K562 (cell line): ENCODE data around the gene APEX2. TPM values are rescaled to one million over a fixed set of nuclear protein-coding genes. Genes with fewer than 3 reads are reported as not detected.

Experiments
- ARID2 ChIP-seq: fragments of 450-650 bp; IDR thresholded peaks from 2 replicates; pipeline ENCODE4 v1.6.1; 2017; ENCODE audit warnings: antibody characterized with exemption, mild to moderate bottlenecking
- NCOA1 ChIP-seq: fragments of 450-650 bp; IDR thresholded peaks from 2 replicates; pipeline ENCODE4 v1.6.1; 2016; ENCODE audit warnings: low read depth
- NCOA4 ChIP-seq: fragments of 450-650 bp; IDR thresholded peaks from 2 replicates; pipeline ENCODE4 v1.6.1; 2018; ENCODE audit warnings: mild to moderate bottlenecking; ENCODE audit not compliant: partially characterized antibody
- RNF2 ChIP-seq: sonication (generic); IDR thresholded peaks from 2 replicates; pipeline ENCODE4 v1.6.1; 2016
- SIX5 ChIP-seq, 2 experiments: IDR thresholded peaks; 2 replicates each; pipeline ENCODE4 v1.6.1; 2011; ENCODE audit warnings: low read length in 2 of 2, borderline replicate concordance in 1 of 2, low read depth in 1 of 2, mild to moderate bottlenecking in 1 of 2, moderate library complexity in 1 of 2; ENCODE audit not compliant: insufficient read depth in 1 of 2
- SOX6 ChIP-seq: fragments of 450-650 bp; IDR thresholded peaks from 2 replicates; pipeline ENCODE4 v1.6.1; 2014; ENCODE audit warnings: mild to moderate bottlenecking
- SRSF3 ChIP-seq: fragments of 200-400 bp; formaldehyde crosslinking; IDR thresholded peaks from 2 replicates; pipeline ENCODE4 v1.6.1; 2016; ENCODE audit warnings: mild to moderate bottlenecking, low read length, moderate library complexity; ENCODE audit not compliant: insufficient read depth
- SUPT5H ChIP-seq: fragments of 450-650 bp; IDR thresholded peaks from 2 replicates; pipeline ENCODE4 v1.6.1; 2016
- ZBED1 ChIP-seq: IDR thresholded peaks from 2 replicates; pipeline ENCODE4 v1.6.1; 2014
- ZNF239 ChIP-seq: fragments of 250-450 bp; sonication (Bioruptor Pico); IDR thresholded peaks from 2 replicates; pipeline ENCODE4 v1.4.0; 2020; ENCODE audit warnings: mild to moderate bottlenecking
- ZNF444 ChIP-seq: fragments of 250-450 bp; sonication (Bioruptor Pico); IDR thresholded peaks from 2 replicates; pipeline ENCODE4 v1.4.0; 2020; ENCODE audit warnings: mild to moderate bottlenecking, moderate library complexity
- ZNF668 ChIP-seq: fragments of 250-450 bp; sonication (Bioruptor Pico); IDR thresholded peaks from 2 replicates; pipeline ENCODE4 v1.8.0; 2022; ENCODE audit warnings: mild to moderate bottlenecking, inconsistent platforms
- polyA plus RNA-seq, 8 experiments: library from polyadenylated mRNA; depleted of rRNA in 4 of 8; stranded (reverse) in 5 of 8; unstranded in 3 of 8; fragments of >200 nt; fragmentation: Nextera tagmentation in 2 of 8; fragmentation: Illumina TruSeq in 1 of 8; extraction: Ambion mirVana in 2 of 8; extraction: Trizol in 1 of 8; gene quantifications; 2 replicates each; pipeline versions ENCODE4 v1.2.1 to v1.2.3, GENCODE V29; 2011 to 2014; ENCODE audit warnings: inconsistent platforms in 1 of 8, missing spikeins in 1 of 8
- total RNA-seq, 7 experiments: library from RNA; depleted of rRNA in 6 of 7; stranded (reverse); fragments of >200 nt in 6 of 7; fragmentation: Illumina TruSeq in 2 of 7; extraction: Trizol in 2 of 7; gene quantifications; 2 replicates each; pipeline versions ENCODE4 v1.2.1 to v1.2.3, GENCODE V29; 2011 to 2021; ENCODE audit warnings: low replicate concordance in 1 of 7
- TF ChIP-seq, protein P1 (sequence below): sonication (generic); formaldehyde crosslinking; IDR thresholded peaks from 2 replicates; pipeline ENCODE4 v1.8.0; 2022; ENCODE audit warnings: mild to moderate bottlenecking, missing genetic modification reagents, borderline replicate concordance
- TF ChIP-seq, protein P2 (sequence below): fragments of 250-450 bp; sonication (Bioruptor Pico); IDR thresholded peaks from 2 replicates; pipeline ENCODE4 v1.4.0; 2020; ENCODE audit warnings: mild to moderate bottlenecking, moderate library complexity
- TF ChIP-seq, protein P3 (sequence below): fragments of 450-650 bp; IDR thresholded peaks from 2 replicates; pipeline ENCODE4 v1.6.1; 2016; ENCODE audit warnings: mild to moderate bottlenecking
- TF ChIP-seq, protein P4 (sequence below): fragments of 450-650 bp; IDR thresholded peaks from 2 replicates; pipeline ENCODE4 v1.7.1; 2018; ENCODE audit warnings: mild to moderate bottlenecking, low read depth; ENCODE audit not compliant: partially characterized antibody
- TF ChIP-seq, protein P5 (sequence below): fragments of 250-450 bp; sonication (Bioruptor Pico); IDR thresholded peaks from 2 replicates; pipeline ENCODE4 v1.5.0; 2021

APEX2 gene
- total and polyA plus RNA-seq, 9 of the 15 experiments (the other 6 are each of a cell fraction or from before 2014, with no cell fraction given): 9.4 to 34.2 (median 25.9) TPM

DNA sequence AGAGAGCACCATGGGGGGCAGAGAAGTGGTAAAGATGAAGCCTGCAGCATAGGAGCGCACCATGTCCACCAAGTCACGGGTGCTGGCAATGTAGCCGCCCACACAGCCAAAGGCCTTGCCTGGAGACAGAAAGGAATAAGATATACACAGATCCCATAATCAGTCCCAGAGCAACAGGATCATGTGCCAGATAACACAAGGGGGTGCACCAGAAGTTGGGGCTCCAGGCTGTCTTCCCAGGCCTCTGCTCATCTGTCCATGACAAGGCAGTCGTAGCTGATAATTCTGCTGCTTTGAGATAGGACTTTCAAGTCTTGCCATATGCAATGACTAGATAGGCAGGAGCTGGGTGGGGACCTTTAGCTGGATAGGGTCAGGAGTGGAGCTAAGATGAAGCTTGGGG, 14.7 kb downstream of the APEX2 start (continued):
- TF ChIP-seq NCOA4: no peak
- TF ChIP-seq ZNF668 (CRISPR knock-in tag): no peak
- TF ChIP-seq, protein P1, sequence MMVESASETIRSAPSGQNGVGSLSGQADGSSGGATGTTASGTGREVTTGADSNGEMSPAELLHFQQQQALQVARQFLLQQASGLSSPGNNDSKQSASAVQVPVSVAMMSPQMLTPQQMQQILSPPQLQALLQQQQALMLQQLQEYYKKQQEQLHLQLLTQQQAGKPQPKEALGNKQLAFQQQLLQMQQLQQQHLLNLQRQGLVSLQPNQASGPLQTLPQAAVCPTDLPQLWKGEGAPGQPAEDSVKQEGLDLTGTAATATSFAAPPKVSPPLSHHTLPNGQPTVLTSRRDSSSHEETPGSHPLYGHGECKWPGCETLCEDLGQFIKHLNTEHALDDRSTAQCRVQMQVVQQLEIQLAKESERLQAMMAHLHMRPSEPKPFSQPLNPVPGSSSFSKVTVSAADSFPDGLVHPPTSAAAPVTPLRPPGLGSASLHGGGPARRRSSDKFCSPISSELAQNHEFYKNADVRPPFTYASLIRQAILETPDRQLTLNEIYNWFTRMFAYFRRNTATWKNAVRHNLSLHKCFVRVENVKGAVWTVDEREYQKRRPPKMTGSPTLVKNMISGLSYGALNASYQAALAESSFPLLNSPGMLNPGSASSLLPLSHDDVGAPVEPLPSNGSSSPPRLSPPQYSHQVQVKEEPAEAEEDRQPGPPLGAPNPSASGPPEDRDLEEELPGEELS (CRISPR knock-in tag): no peak
- no peak for TF ChIP-seq ZNF239 (CRISPR knock-in tag)
- TF ChIP-seq, protein P2, sequence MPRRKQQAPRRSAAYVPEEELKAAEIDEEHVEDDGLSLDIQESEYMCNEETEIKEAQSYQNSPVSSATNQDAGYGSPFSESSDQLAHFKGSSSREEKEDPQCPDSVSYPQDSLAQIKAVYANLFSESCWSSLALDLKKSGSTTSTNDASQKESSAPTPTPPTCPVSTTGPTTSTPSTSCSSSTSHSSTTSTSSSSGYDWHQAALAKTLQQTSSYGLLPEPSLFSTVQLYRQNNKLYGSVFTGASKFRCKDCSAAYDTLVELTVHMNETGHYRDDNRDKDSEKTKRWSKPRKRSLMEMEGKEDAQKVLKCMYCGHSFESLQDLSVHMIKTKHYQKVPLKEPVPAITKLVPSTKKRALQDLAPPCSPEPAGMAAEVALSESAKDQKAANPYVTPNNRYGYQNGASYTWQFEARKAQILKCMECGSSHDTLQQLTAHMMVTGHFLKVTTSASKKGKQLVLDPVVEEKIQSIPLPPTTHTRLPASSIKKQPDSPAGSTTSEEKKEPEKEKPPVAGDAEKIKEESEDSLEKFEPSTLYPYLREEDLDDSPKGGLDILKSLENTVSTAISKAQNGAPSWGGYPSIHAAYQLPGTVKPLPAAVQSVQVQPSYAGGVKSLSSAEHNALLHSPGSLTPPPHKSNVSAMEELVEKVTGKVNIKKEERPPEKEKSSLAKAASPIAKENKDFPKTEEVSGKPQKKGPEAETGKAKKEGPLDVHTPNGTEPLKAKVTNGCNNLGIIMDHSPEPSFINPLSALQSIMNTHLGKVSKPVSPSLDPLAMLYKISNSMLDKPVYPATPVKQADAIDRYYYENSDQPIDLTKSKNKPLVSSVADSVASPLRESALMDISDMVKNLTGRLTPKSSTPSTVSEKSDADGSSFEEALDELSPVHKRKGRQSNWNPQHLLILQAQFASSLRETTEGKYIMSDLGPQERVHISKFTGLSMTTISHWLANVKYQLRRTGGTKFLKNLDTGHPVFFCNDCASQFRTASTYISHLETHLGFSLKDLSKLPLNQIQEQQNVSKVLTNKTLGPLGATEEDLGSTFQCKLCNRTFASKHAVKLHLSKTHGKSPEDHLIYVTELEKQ (CRISPR knock-in tag): no peak
- TF ChIP-seq ARID2: no peak
- TF ChIP-seq, protein P3, sequence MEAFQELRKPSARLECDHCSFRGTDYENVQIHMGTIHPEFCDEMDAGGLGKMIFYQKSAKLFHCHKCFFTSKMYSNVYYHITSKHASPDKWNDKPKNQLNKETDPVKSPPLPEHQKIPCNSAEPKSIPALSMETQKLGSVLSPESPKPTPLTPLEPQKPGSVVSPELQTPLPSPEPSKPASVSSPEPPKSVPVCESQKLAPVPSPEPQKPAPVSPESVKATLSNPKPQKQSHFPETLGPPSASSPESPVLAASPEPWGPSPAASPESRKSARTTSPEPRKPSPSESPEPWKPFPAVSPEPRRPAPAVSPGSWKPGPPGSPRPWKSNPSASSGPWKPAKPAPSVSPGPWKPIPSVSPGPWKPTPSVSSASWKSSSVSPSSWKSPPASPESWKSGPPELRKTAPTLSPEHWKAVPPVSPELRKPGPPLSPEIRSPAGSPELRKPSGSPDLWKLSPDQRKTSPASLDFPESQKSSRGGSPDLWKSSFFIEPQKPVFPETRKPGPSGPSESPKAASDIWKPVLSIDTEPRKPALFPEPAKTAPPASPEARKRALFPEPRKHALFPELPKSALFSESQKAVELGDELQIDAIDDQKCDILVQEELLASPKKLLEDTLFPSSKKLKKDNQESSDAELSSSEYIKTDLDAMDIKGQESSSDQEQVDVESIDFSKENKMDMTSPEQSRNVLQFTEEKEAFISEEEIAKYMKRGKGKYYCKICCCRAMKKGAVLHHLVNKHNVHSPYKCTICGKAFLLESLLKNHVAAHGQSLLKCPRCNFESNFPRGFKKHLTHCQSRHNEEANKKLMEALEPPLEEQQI: peak; percentile 74; the same call in 1 of the 2 replicates
- TF ChIP-seq, protein P4, sequence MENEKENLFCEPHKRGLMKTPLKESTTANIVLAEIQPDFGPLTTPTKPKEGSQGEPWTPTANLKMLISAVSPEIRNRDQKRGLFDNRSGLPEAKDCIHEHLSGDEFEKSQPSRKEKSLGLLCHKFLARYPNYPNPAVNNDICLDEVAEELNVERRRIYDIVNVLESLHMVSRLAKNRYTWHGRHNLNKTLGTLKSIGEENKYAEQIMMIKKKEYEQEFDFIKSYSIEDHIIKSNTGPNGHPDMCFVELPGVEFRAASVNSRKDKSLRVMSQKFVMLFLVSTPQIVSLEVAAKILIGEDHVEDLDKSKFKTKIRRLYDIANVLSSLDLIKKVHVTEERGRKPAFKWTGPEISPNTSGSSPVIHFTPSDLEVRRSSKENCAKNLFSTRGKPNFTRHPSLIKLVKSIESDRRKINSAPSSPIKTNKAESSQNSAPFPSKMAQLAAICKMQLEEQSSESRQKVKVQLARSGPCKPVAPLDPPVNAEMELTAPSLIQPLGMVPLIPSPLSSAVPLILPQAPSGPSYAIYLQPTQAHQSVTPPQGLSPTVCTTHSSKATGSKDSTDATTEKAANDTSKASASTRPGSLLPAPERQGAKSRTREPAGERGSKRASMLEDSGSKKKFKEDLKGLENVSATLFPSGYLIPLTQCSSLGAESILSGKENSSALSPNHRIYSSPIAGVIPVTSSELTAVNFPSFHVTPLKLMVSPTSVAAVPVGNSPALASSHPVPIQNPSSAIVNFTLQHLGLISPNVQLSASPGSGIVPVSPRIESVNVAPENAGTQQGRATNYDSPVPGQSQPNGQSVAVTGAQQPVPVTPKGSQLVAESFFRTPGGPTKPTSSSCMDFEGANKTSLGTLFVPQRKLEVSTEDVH: no peak
- no peak for TF ChIP-seq SIX5 (IDR thresholded peaks at IDR 0.05; ENCODE audit: borderline replicate concordance in 1 of 2, insufficient read depth in 1 of 2, low read depth in 1 of 2, low read length in 2 of 2)
- no peak for TF ChIP-seq SRSF3
- peak; percentile 85; the same call in 1 of the 2 replicates for TF ChIP-seq ZBED1
- TF ChIP-seq, protein P5, sequence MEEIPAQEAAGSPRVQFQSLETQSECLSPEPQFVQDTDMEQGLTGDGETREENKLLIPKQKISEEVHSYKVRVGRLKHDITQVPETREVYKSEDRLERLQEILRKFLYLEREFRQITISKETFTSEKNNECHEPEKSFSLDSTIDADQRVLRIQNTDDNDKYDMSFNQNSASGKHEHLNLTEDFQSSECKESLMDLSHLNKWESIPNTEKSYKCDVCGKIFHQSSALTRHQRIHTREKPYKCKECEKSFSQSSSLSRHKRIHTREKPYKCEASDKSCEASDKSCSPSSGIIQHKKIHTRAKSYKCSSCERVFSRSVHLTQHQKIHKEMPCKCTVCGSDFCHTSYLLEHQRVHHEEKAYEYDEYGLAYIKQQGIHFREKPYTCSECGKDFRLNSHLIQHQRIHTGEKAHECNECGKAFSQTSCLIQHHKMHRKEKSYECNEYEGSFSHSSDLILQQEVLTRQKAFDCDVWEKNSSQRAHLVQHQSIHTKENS (CRISPR knock-in tag): no peak
- TF ChIP-seq SUPT5H: no peak
- TF ChIP-seq NCOA1: peak; percentile 86; the same call in 1 of the 2 replicates
- peak; percentile 96 for TF ChIP-seq SOX6
- no peak for TF ChIP-seq ZNF444
- peak; percentile 91 for TF ChIP-seq RNF2
